Globus pallidus (tissue), 1 donor: ENCODE data around the gene ARMC9.

Experiments used
- DNase-seq: peaks from one replicate; pipeline ENCODE4 v3.0.0-alpha.2; 2015; ENCODE audit warnings: low spot score

ARMC9 gene

GRCh38 chr2:231201475-231201814, 3.0 kb downstream of the ARMC9 start:
- DNase-seq: no peak

- DNase-seq: no peak
These were observed 4.7 kb downstream of the ARMC9 start for GRCh38 chr2:231203087-231203486.

- no peak for DNase-seq
These were observed 5.7 kb downstream of the ARMC9 start for GRCh38 chr2:231204146-231204545.

- DNase-seq: no peak
These were observed 6.2 kb downstream of the ARMC9 start for GRCh38 chr2:231204581-231204980.

- DNase-seq: no peak
These were observed 9.3 kb downstream of the ARMC9 start for GRCh38 chr2:231207734-231208133.

GRCh38 chr2:231210782-231211181, 12.4 kb downstream of the ARMC9 start:
- no peak for DNase-seq

GRCh38 chr2:231211486-231211885, 13.1 kb downstream of the ARMC9 start:
- no peak for DNase-seq

GRCh38 chr2:231212329-231212845, 14.0 kb downstream of the ARMC9 start:
- no peak for DNase-seq

- DNase-seq: no peak
These were observed 15.7 kb downstream of the ARMC9 start for GRCh38 chr2:231213931-231214642.

GRCh38 chr2:231218366-231218765, 19.9 kb downstream of the ARMC9 start:
- no peak for DNase-seq

- DNase-seq: no peak
These were observed 20.9 kb downstream of the ARMC9 start for GRCh38 chr2:231219289-231219688.

GRCh38 chr2:231221761-231222160, 23.3 kb downstream of the ARMC9 start:
- DNase-seq: no peak

GRCh38 chr2:231222318-231223000, 24.0 kb downstream of the ARMC9 start:
- DNase-seq: no peak

- no peak for DNase-seq
These were observed 24.6 kb downstream of the ARMC9 start for GRCh38 chr2:231223001-231223375.

- no peak for DNase-seq
These were observed 25.1 kb downstream of the ARMC9 start for GRCh38 chr2:231223458-231223976.

- DNase-seq: peak; percentile 85
These were observed 29.1 kb downstream of the ARMC9 start for GRCh38 chr2:231227310-231228162.

GRCh38 chr2:231228223-231228622, 29.8 kb downstream of the ARMC9 start:
- DNase-seq: no peak

GRCh38 chr2:231228974-231229529, 30.6 kb downstream of the ARMC9 start:
- no peak for DNase-seq

GRCh38 chr2:231235217-231235616, 36.8 kb downstream of the ARMC9 start:
- no peak for DNase-seq

GRCh38 chr2:231238689-231239088, 40.3 kb downstream of the ARMC9 start:
- no peak for DNase-seq

- DNase-seq: no peak
These were observed 41.3 kb downstream of the ARMC9 start for GRCh38 chr2:231239751-231240150.
